Activated naive CD8-positive, alpha-beta T cell treated with anti-CD3 and anti-CD28 coated beads, Interleukin-2, amount 50 U/mL, for 16 hours (primary cell): ENCODE data around the gene CD1C.
"Not testable (repeated sequence)": the region's sequence is repeated elsewhere in the genome, so short reads cannot be mapped to it uniquely, and the experiment has no call there.

Experiments used
- DNase-seq: peaks from one replicate; pipeline ENCODE4 v3.0.0-alpha.2; 2020; ENCODE audit warnings: low read depth, low spot score

Gene CD1C

DNA sequence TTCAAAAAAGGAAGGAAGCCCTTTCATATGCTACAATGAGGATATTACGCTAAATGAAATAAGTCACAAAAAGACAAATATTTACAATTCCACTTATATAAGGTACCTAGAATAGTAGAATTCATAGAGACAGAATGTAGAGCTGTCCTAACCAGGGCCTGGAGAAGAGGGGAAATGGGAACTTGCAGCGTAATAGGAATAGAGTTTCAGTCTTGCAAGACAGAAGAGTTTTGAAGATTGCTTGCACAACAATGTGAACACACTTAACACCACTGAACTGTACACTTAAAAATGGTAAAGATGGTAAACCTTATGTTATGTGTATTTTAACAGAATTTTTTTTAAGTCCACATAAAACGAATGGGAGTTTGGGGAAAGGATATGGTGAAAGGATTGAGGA, 38.7 kb downstream of the CD1C start:
- DNase-seq = no peak

- no peak for DNase-seq
Measured at GRCh38 chr1:158329300-158329699, 39.6 kb downstream of the CD1C start.

DNA sequence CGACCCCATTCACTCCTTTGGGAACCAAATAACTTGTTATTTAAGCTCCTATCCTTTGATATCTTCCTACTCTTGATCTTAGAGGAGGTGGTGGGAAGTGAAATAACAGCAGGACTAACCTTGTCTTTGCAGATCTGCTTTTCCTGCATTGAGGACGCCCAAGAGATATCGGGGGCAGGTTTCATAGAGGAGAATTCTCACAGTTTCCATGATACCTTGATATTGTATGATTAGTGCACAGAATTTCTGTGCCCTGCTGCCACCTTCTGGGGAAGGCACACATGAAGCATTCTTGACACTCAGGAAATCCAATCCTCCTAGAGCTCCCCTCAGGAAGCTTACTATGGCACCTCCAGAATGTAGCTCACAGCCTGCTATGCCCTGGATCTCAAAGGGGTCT, 40.0 kb downstream of the CD1C start:
- no peak for DNase-seq

- no peak for DNase-seq
Measured at GRCh38 chr1:158330391-158331105, 40.8 kb downstream of the CD1C start.

DNA sequence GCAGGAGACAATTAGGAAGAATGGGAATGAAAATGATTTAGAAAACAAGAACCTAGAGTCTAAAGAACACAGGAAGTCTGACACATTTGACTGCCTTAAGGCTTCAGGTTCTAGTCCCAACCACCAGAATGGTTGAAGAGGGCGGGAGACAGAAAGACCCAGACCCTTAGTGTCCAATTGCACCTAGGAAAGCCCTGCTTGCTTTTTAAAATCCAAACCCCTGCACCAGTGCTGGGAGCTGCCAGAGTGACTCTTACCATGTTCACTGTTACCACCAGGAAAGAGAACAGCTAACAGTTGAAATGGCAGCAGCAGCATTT, 41.3 kb downstream of the CD1C start:
- DNase-seq = no peak

DNA sequence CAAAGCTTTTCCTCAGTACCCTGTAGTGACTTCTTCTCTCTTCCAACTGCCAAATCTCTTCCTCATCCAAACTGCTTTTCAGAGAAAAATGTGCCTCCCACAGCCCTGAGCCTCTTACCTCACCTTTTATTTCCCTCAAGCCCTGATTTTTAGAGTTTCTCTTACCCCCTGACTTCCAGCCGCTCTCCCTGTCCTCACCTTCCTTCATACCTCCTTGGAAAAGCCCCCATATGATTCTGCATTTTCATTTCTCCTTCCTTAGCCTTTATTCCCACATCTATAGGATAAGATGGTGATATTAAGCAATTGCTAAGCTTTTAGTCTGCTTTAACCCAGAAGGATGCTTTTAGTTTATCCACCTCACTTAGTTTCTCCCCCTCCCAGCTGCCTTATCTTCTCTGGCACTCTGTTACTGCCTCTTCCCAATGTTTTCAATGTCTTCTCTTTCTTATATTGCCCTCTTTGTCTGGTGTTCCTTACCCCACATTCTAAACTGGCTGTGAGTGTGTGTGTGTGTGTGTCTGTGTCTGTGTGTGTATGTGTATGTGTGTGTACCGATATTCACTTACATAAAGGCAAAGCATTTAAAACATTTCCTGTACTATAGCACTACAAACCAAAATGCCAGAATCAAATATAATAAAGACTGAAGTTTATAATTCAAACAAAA, 41.9 kb downstream of the CD1C start, which contains the start of gene CD1B:
TSS of gene CD1B (minus strand) at position 51 of the 670 bp plus-strand sequence. CDS start 108 bp downstream, outside the sequence.
- no peak for DNase-seq

- DNase-seq = no peak
Measured at GRCh38 chr1:158333405-158334155, 43.9 kb downstream of the CD1C start.

- no peak for DNase-seq
Measured at GRCh38 chr1:158334526-158335212, 44.9 kb downstream of the CD1C start.

GRCh38 chr1:158335213-158335532, 45.5 kb downstream of the CD1C start:
- DNase-seq = no peak

DNA sequence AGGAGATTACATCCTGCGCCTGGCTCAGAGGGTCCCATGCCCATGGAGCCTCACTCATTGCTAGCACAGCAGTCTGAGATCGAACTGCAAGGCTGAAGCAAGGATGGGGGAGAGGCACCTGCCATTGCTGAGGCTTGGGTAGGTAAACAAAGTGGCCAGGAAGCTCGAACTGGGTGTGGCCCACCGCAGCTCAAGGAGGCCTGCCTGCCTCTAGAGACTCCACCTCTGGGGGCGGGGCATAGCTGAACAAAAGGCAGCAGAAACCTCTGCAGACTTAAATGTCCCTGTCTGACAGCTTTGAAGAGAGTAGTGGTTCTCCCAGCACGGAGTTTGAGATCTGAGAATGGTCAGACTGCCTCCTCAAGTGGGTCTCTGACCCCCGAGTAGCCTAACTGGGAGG, 46.7 kb downstream of the CD1C start:
- DNase-seq = not testable (repeated sequence)
